Measurements from ENCODE around the gene ANO10.
A peak's percentile ranks its signal among the peaks of the same experiment; 100 is the strongest.

ANO10 gene

DNA sequence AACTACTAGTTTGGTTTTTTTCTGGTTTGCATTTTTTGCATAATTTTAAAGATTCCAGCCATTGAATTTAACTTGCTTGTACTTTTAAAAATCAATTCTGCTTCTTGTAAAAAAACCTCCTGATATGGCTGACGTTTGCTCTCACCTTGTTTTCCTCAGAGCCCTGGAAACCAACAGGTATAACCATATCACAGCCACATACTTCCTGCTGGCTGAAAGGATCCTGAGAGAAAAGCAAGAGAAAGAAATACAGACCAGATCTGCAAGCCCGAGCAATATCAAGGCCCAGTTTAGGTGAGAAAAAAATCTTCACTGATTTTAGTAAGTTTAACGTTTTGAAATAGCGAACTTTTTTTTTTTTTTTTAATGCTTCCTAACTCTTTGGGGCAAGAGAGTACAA is 278.6 kb downstream of the ANO10 start:
- no peak for DNase-seq

GRCh38 chr3:43341788-43342187 is 280.0 kb downstream of the ANO10 start:
- no peak for DNase-seq

GRCh38 chr3:43340403-43340802 is 281.4 kb downstream of the ANO10 start:
- no peak for DNase-seq

- peak; percentile 12 for DNase-seq
These were observed 283.5 kb downstream of the ANO10 start for GRCh38 chr3:43338295-43338694.

GRCh38 chr3:43335799-43336198 is 286.0 kb downstream of the ANO10 start:
- no peak for DNase-seq

DNA sequence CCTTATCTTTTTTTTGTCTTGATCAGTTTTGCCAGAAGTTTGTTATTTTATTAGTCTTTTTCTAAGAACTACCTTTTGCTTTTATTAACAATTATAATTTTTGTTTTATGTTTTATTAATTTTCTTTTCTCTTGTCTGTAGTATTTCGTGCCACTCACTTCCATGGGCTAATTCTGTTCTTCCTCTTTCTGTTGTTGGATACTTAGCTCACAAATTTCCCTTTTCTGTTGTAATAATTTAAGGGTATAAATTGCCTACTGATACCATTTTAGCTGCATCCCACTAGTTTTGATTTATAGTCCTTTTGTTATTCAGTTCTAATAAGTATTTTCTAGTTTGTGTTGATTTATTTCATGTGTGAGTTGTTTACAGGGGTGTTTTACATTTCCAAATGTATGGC is 286.8 kb downstream of the ANO10 start:
- no peak for DNase-seq

DNA sequence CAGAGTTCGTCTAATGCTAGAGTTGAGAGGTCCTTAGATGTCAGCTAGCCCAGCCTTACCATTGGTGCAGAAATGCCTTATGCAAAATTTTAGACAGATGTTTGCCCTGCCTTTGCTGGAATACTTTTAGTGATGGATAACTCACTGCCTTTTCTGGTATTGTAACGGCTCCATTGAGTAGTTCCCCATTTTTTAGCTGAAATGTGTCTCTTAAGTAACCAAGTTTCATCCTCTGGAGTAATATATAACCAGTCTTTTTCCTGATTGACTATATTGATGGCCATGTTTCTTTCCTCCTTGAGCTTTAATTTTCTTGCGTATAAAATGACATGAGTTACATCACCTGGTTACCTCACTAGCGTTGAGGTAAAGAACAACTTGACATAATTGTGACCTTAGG is 290.4 kb downstream of the ANO10 start:
- no peak for DNase-seq

- DNase-seq = peak; percentile 17
These were observed 290.8 kb downstream of the ANO10 start for GRCh38 chr3:43330981-43331380.

GRCh38 chr3:43328653-43329052 is 293.2 kb downstream of the ANO10 start:
- no peak for DNase-seq

- no peak for DNase-seq
These were observed 294.2 kb downstream of the ANO10 start for GRCh38 chr3:43327582-43327979.

GRCh38 chr3:43326891-43327581 is 294.8 kb downstream of the ANO10 start:
- DNase-seq = no peak

GRCh38 chr3:43323541-43323940 is 298.3 kb downstream of the ANO10 start:
- no peak for DNase-seq

DNA sequence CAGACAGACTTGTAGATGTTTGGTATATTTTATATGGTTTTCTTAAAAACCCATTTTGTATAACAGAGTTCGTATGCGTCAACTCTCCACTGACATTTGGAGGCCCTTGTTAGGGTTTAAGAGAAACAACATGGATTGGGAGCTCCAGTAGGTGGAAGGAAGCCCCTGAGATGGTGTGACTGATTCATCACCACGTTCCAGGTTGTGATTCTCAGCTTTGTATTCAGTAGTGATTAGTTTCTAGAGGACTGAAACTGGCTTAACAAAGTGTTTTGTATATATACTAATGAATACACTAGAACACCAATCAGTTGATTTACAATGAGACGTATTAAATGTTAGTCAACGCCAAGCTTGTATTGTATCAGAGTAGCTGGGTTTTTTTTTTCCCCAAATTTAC is 301.5 kb downstream of the ANO10 start:
- no peak for DNase-seq

GRCh38 chr3:43319794-43320193 is 302.0 kb downstream of the ANO10 start:
- no peak for DNase-seq

GRCh38 chr3:43319376-43319775 is 302.4 kb downstream of the ANO10 start:
- no peak for DNase-seq

DNA sequence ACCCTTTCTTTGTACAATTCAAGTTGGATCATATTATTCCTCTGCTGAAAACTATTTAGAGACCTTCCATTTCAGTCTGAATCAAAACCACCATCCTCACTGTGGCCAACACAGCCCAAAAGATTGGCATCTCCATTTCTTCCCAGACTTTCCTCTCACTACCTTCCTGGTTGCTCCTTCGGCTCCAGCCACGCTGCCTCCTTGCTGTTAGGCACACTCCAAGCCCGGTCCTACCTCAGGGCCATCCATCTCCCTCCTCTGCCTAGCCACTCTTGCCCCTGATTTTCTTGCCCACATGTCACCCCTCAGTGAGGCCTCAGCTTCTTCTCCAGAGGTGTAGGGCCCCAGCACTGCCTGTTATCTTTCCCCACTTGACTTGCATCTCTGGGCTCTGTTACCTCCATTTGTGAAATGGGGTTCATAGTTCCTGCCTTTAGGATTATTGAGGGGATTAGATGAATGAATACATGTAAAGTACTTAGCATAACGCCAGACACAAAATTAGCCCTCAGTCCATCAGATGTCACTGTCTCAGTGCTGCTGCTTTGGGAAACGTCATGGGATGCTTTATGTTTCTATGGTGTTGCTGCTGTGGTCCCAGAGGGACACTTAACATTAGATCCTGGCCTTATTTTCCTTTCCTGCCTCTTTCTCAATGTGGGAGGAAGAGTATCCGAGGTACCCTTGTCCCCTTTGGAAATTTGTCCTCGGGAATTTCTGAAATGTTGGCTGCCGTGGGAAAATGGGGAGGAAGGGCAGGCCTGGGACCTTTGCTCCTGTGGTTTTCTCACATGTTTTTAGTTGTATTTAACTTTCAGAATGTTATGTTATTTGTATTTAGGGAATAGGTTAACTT is 304.1 kb downstream of the ANO10 start:
- no peak for DNase-seq

- no peak for DNase-seq
These were observed 304.9 kb downstream of the ANO10 start for GRCh38 chr3:43316783-43317460.

Data from fibroblast of skin of right biceps (primary cell).